Activated naive CD4-positive, alpha-beta T cell (primary cell): Measurements from ENCODE around the gene RPL18.
"Not testable (repeated sequence)": the region's sequence is repeated elsewhere in the genome, so short reads cannot be mapped to it uniquely, and the experiment has no call there.

Experiments used
- DNase-seq, 4 experiments: peaks; one replicate each; lab custom pipeline; 2025; lab: John Stamatoyannopoulos, UW

Gene RPL18

GRCh38 chr19:48588670-48589401 lies 30.1 kb downstream of the RPL18 start:
- DNase-seq: peak; percentile 75 to 87 (median 80)

- no peak for DNase-seq
Observed at GRCh38 chr19:48587387-48587786, 31.6 kb downstream of the RPL18 start.

GRCh38 chr19:48582168-48582567 lies 36.8 kb downstream of the RPL18 start:
- no peak for DNase-seq

- DNase-seq: no peak
Observed at GRCh38 chr19:48578891-48579290, 40.1 kb downstream of the RPL18 start.

GRCh38 chr19:48577908-48578307 lies 41.1 kb downstream of the RPL18 start:
- DNase-seq: not testable (repeated sequence)

GRCh38 chr19:48575931-48576622 lies 42.9 kb downstream of the RPL18 start:
- DNase-seq: no peak

- DNase-seq: no peak
Observed at GRCh38 chr19:48573163-48573505, 45.8 kb downstream of the RPL18 start.

GRCh38 chr19:48571378-48572162 lies 47.4 kb downstream of the RPL18 start:
- no peak for DNase-seq

GRCh38 chr19:48569814-48570213 lies 49.2 kb downstream of the RPL18 start:
- no peak for DNase-seq

- no peak for DNase-seq
Observed at GRCh38 chr19:48568345-48568886, 50.6 kb downstream of the RPL18 start.
